ENCODE measurements around the gene USP10.

- TF ChIP-seq, protein P1, sequence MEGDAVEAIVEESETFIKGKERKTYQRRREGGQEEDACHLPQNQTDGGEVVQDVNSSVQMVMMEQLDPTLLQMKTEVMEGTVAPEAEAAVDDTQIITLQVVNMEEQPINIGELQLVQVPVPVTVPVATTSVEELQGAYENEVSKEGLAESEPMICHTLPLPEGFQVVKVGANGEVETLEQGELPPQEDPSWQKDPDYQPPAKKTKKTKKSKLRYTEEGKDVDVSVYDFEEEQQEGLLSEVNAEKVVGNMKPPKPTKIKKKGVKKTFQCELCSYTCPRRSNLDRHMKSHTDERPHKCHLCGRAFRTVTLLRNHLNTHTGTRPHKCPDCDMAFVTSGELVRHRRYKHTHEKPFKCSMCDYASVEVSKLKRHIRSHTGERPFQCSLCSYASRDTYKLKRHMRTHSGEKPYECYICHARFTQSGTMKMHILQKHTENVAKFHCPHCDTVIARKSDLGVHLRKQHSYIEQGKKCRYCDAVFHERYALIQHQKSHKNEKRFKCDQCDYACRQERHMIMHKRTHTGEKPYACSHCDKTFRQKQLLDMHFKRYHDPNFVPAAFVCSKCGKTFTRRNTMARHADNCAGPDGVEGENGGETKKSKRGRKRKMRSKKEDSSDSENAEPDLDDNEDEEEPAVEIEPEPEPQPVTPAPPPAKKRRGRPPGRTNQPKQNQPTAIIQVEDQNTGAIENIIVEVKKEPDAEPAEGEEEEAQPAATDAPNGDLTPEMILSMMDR (IDR thresholded peaks at IDR 0.05; ENCODE audit: low read depth, low read length, missing input control): no peak
- no peak for TF ChIP-seq RAD21 (IDR thresholded peaks at IDR 0.05)
- TF ChIP-seq, protein P2, sequence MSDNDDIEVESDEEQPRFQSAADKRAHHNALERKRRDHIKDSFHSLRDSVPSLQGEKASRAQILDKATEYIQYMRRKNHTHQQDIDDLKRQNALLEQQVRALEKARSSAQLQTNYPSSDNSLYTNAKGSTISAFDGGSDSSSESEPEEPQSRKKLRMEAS (IDR thresholded peaks at IDR 0.05): no peak
- no peak for TF ChIP-seq GABPA (IDR thresholded peaks at IDR 0.05 in 1 of 2, conservative IDR thresholded peaks at IDR 0.05 in 1 of 2)
- no peak for TF ChIP-seq ATF3 (IDR thresholded peaks at IDR 0.05)
Measured at GRCh38 chr16:84759906-84760305, 60.1 kb downstream of the USP10 start.

All from liver (tissue), 3 donors.